CD4-positive, alpha-beta memory T cell (primary cell): ENCODE measurements around the gene CCS. TPM values are rescaled to one million over a fixed set of nuclear protein-coding genes. Genes with fewer than 3 reads are reported as not detected.
A peak's percentile ranks its signal among the peaks of the same experiment; 100 is the strongest.

Experiments used
- CTCF ChIA-PET: fragments of 350-600 bp; sonication (Branson Sonifier 250); formaldehyde crosslinking; loops from one replicate; lab custom pipeline; 2021; ENCODE audit warnings: inconsistent platforms; ENCODE audit not compliant: partially characterized antibody; lab: Charles Lee
- POLR2A ChIA-PET: fragments of 350-600 bp; sonication (Branson Sonifier 250); formaldehyde crosslinking; loops from one replicate; lab custom pipeline; 2021; ENCODE audit not compliant: partially characterized antibody; lab: Charles Lee
- DNase-seq, 5 donors: peaks; one replicate each; pipeline versions ENCODE4 v3.0.0 to v3.0.0-alpha.2; 2020 to 2022; ENCODE audit warnings: mixed read lengths in 1 of 5
- H3K27ac ChIP-seq: one replicate; pipeline ENCODE4 v1.7.0; 2013; ENCODE audit warnings: low read depth, low read length
- H3K27me3 ChIP-seq: 2 replicates; pipeline ENCODE4 v1.7.0; 2013; ENCODE audit warnings: mild to moderate bottlenecking, low read length, moderate library complexity; ENCODE audit not compliant: insufficient read depth
- H3K36me3 ChIP-seq: 2 replicates; pipeline ENCODE4 v1.7.0; 2013; ENCODE audit warnings: mild to moderate bottlenecking, low read length, moderate library complexity; ENCODE audit not compliant: insufficient read depth
- H3K4me1 ChIP-seq: 2 replicates; pipeline ENCODE4 v1.7.0; 2013; ENCODE audit warnings: mild to moderate bottlenecking, low read length, moderate library complexity; ENCODE audit not compliant: insufficient read depth
- H3K4me3 ChIP-seq, 2 donors: one replicate each; pipeline ENCODE4 v1.7.0; 2013; ENCODE audit warnings: low read length in 2 of 2, mild to moderate bottlenecking in 1 of 2
- H3K9me3 ChIP-seq, 2 donors: one replicate each; pipeline ENCODE4 v1.7.0; 2013; ENCODE audit warnings: low read length in 2 of 2, control low read depth in 1 of 2; ENCODE audit not compliant: control insufficient read depth in 1 of 2
- H3K27ac Mint-ChIP-seq, 7 donors: one replicate each; pipeline ENCODE4 v1.8.0; 2020 to 2021; ENCODE audit warnings: mixed read lengths in 7 of 7, mild to moderate bottlenecking in 6 of 7, inconsistent platforms in 3 of 7, moderate library complexity in 3 of 7
- H3K27me3 Mint-ChIP-seq, 2 donors: one replicate each; pipeline ENCODE4 v1.8.0; 2020 to 2021; ENCODE audit warnings: mixed read lengths in 2 of 2
- H3K36me3 Mint-ChIP-seq, 2 donors: one replicate each; pipeline ENCODE4 v1.8.0; 2020 to 2021; ENCODE audit warnings: mixed read lengths in 2 of 2, inconsistent platforms in 1 of 2, mild to moderate bottlenecking in 1 of 2
- H3K4me1 Mint-ChIP-seq, 4 donors: one replicate each; pipeline ENCODE4 v1.8.0; 2020 to 2021; ENCODE audit warnings: mixed read lengths in 4 of 4, mild to moderate bottlenecking in 1 of 4
- H3K4me3 Mint-ChIP-seq, 8 donors: one replicate each; pipeline ENCODE4 v1.8.0; 2020 to 2021; ENCODE audit warnings: mixed read lengths in 8 of 8, mild to moderate bottlenecking in 7 of 8, moderate library complexity in 6 of 8, inconsistent platforms in 3 of 8
- H3K9me3 Mint-ChIP-seq, 8 donors: one replicate each; pipeline ENCODE4 v1.8.0; 2020 to 2021; ENCODE audit warnings: mixed read lengths in 8 of 8, mild to moderate bottlenecking in 5 of 8, inconsistent platforms in 3 of 8, moderate library complexity in 1 of 8
- intact Hi-C: fragments of 100-400 bp; cut with micrococcal nuclease; formaldehyde crosslinking; loops from one replicate; pipeline ENCODE4 v1.15.1; 2023
- polyA plus RNA-seq, 2 donors: library from polyadenylated mRNA; unstranded; fragments of 300-500 nt; fragmentation: Illumina TruSeq; gene quantifications; one replicate each; pipeline ENCODE4 v1.2.3, GENCODE V29; 2021
- total RNA-seq, 2 experiments: library from RNA; stranded (reverse); gene quantifications; one replicate each; pipeline ENCODE4 v1.2.3, GENCODE V29; 2021

Gene CCS
- total and polyA plus RNA-seq, 4 experiments from 2014 or later = 36.1 to 61.5 (median 49.8) TPM

DNA sequence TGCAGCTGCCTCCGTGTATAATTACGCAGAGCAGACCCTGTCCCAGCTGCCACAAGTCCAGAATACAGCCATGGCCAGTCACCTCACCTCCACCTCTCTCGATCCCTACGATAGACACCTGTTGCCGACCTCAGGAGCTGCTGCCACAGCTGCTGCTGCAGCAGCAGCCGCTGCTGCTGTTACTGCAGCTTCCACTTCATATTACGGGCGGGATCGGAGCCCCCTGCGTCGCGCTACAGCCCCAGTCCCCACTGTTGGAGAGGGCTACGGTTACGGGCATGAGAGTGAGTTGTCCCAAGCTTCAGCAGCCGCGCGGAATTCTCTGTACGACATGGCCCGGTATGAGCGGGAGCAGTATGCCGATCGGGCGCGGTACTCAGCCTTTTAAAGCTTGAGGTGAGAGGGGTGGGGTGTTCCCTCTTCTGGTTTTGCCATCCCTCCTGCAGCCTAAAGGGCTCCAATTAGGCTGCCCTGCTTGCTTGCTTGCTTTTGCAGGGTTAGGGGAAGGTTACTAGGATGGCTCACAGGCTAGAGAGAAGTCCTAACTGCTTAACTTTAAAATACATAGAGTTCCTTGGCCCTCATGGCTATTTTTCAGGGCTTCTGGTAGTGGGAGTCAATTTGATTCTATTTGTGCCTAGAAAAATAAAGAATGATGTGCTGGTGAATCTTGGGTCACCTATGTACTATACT, 50.9 kb downstream of the CCS start:
- ChIA-PET CTCF (interaction anchor here (1.3 kb wide), 1 partner anchor 34 kb away, joined by 3 read pairs; no protein-coding TSS in a partner anchor), POLR2A (interaction anchor here (1.4 to 3.5 kb wide), 4 partner anchors 9 to 34 kb away, joined by 5 to 17 read pairs (median 8); partner anchors contain the start of genes RBM14 and RBM4B)
- Mint-ChIP-seq H3K4me1 (peaks cover 78 to 94% (median 86%) of the 10 kb centered on the region in 4 donors), H3K36me3 (peaks cover 84 to 96% of the 10 kb centered on the region in 2 donors), H3K27me3 (no peaks in the 10 kb centered on the region), H3K4me3 (peak overlapping the region in 7 of 8 donors; percentile 43 to 99 (median 97)), H3K27ac (peak overlapping the region in 3 of 7 donors; percentile 5 to 99 (median 70)), H3K9me3 (peaks cover 0 to 3% (median 0%) of the 10 kb centered on the region in 8 donors)
- peaks cover 72% of the 10 kb centered on the region for H3K36me3 ChIP-seq
- no peak overlapping the region for H3K4me3 ChIP-seq
- H3K4me1 ChIP-seq = peaks cover 81% of the 10 kb centered on the region
- no peak overlapping the region for H3K27ac ChIP-seq
- no peak for DNase-seq
- no peaks in the 10 kb centered on the region for H3K9me3 ChIP-seq
- intact Hi-C loops = no loop called here
- H3K27me3 ChIP-seq = no peaks in the 10 kb centered on the region

DNA sequence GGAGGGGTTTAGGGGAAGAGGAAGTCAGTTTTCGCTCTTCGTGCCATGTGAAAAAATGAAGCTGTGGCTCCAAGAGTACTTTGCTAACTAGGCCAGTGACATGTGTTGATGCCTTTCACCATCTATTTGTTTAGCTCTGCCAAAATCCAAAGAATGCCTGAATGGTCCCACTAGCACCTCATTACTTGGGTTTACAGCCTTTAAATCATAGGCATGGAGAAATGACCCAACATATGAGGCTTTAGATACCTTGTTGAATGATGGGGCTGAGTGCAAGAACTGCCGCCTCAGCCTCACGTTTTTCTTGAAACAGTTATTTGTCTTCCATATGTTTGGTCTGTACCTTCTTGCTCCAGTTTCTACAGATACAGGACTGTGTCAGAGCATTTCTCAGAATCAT, 53.8 kb downstream of the CCS start:
- H3K9me3 Mint-ChIP-seq = peaks cover 0 to 3% (median 0%) of the 10 kb centered on the region in 8 donors
- peaks cover 67 to 87% of the 10 kb centered on the region in 2 donors for H3K36me3 Mint-ChIP-seq
- intact Hi-C loops = no loop called here
- ChIA-PET POLR2A (interaction anchor here (1.1 to 4.8 kb wide), 4 partner anchors 8 to 31 kb away, joined by 4 to 43 read pairs (median 10); partner anchors contain the start of genes RBM14, RBM4 and RBM4B), CTCF (interaction anchor here (2.5 kb wide), 1 partner anchor 14 kb away, joined by 7 read pairs; no protein-coding TSS in a partner anchor)
- H3K4me3 Mint-ChIP-seq = peak overlapping the region in 3 of 8 donors; percentile 15 to 48 (median 47)
- no peak overlapping the region for H3K27ac ChIP-seq
- no peaks in the 10 kb centered on the region for H3K27me3 ChIP-seq
- peak overlapping the region in 3 of 7 donors; percentile 15 to 70 (median 70) for H3K27ac Mint-ChIP-seq
- DNase-seq = no peak
- H3K27me3 Mint-ChIP-seq = no peaks in the 10 kb centered on the region
- peaks cover 67% of the 10 kb centered on the region for H3K4me1 ChIP-seq
- H3K36me3 ChIP-seq = peaks cover 63% of the 10 kb centered on the region
- H3K4me3 ChIP-seq = no peak overlapping the region
- H3K4me1 Mint-ChIP-seq = peaks cover 69 to 90% (median 79%) of the 10 kb centered on the region in 4 donors
- no peaks in the 10 kb centered on the region for H3K9me3 ChIP-seq

DNA sequence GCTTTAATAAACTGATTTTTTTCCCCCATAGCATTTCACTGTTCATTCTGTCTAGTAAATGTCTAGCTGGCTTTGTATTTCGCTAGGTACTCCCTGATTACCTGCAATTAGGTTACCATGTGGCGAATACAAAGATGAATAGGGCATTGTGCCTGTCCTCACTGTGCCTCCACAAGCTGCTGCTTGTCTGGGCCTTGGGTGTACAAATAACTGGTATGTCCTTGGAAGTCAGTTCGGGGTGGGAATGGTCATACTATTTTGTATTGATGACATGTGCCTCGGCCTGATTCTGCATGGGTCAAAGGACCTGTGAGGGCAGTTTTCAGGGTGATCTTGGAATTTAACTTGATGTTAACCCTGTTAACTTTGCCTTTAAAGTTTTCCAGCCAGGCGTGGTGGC, 56.9 kb downstream of the CCS start:
- Histone ChIP-seq H3K27me3 (no peaks in the 10 kb centered on the region), H3K36me3 (peaks cover 41% of the 10 kb centered on the region), H3K4me1 (peaks cover 42% of the 10 kb centered on the region), H3K27ac (no peak overlapping the region), H3K9me3 (no peaks in the 10 kb centered on the region), H3K4me3 (no peak overlapping the region)
- intact Hi-C loops = no loop called here
- H3K4me3 Mint-ChIP-seq = peak overlapping the region in 1 of 8 donors; percentile 42
- H3K4me1 Mint-ChIP-seq = peaks cover 45 to 70% (median 56%) of the 10 kb centered on the region in 4 donors
- no peaks in the 10 kb centered on the region for H3K27me3 Mint-ChIP-seq
- peaks cover 37 to 71% of the 10 kb centered on the region in 2 donors for H3K36me3 Mint-ChIP-seq
- CTCF ChIA-PET = interaction anchor here (1.2 to 2.1 kb wide), 3 partner anchors 12 to 72 kb away, joined by 3 to 7 read pairs (median 6); partner anchors contain the start of gene RBM4
- POLR2A ChIA-PET = interaction anchor here (0.9 to 4.8 kb wide), 5 partner anchors 10 to 33 kb away, joined by 3 to 43 read pairs (median 3); partner anchors contain the start of gene RBM4
- DNase-seq = no peak
- no peaks in the 10 kb centered on the region for H3K9me3 Mint-ChIP-seq
- peak overlapping the region in 3 of 7 donors; percentile 31 to 67 (median 52) for H3K27ac Mint-ChIP-seq

DNA sequence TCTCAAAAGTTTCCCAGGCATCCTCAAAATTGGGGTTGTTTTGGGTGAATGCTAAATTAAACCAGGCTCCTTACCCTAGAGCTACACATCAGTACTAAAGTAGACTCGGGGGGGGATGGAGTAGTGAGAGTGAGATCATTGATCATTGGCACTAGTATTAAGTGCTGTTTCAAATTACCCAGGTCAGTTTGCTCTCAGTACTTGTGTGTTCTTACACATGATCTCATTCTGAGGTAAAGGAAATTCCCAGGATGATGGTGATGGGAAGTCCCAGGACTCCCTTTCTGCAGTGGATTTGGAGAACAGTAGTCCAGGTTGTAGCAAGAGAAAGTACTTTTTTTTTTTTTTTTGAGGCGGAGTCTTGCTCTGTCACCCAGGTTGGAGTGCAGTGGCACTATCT, 58.0 kb downstream of the CCS start:
- no peak for DNase-seq
- no peaks in the 10 kb centered on the region for H3K27me3 Mint-ChIP-seq
- no peaks in the 10 kb centered on the region for H3K27me3 ChIP-seq
- peaks cover 30 to 66% of the 10 kb centered on the region in 2 donors for H3K36me3 Mint-ChIP-seq
- ChIA-PET CTCF (no interaction called here), POLR2A (interaction anchor here (0.6 to 4.8 kb wide), 3 partner anchors 12 to 150 kb away, joined by 3 to 43 read pairs (median 3); partner anchors contain the start of gene RBM4)
- H3K36me3 ChIP-seq = peaks cover 35% of the 10 kb centered on the region
- H3K9me3 ChIP-seq = no peaks in the 10 kb centered on the region
- intact Hi-C loops = no loop called here
- H3K9me3 Mint-ChIP-seq = no peaks in the 10 kb centered on the region
- H3K4me3 ChIP-seq = no peak overlapping the region
- H3K27ac ChIP-seq = no peak overlapping the region
- no peak overlapping the region for H3K4me3 Mint-ChIP-seq
- peak overlapping the region in 2 of 7 donors; percentile 8 to 54 for H3K27ac Mint-ChIP-seq
- peaks cover 36 to 65% (median 49%) of the 10 kb centered on the region in 4 donors for H3K4me1 Mint-ChIP-seq
- H3K4me1 ChIP-seq = peaks cover 31% of the 10 kb centered on the region

DNA sequence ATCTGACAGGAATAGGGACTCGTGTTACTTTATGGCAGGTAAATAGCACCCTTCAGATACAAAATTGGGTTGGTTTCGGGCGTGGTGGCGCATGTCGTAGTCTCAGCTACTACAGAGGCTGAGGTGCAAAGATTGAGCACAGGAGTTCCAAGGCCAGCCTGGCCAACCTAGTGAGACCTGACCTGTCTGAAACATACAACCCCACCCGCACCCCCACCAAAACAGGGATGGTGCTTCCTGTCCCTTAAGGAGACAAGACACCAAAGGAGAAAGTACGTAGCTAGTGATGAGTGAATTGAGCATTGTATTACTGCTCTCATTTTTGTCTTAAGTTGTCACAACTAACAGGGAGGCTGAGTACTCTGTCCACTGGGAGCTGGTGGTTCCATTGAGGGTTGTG, 59.7 kb downstream of the CCS start:
- H3K4me3 Mint-ChIP-seq = peak overlapping the region in 1 of 8 donors; percentile 15
- ChIA-PET POLR2A (interaction anchor here (0.7 to 3.2 kb wide), 8 partner anchors 9 to 36 kb away, joined by 3 to 19 read pairs (median 4); partner anchors contain the start of genes RBM14, RBM4 and RBM4B), CTCF (interaction anchor here (0.7 kb wide), 1 partner anchor 11 kb away, joined by 3 read pairs; no protein-coding TSS in a partner anchor)
- intact Hi-C loops = no loop called here
- no peaks in the 10 kb centered on the region for H3K9me3 Mint-ChIP-seq
- H3K4me3 ChIP-seq = no peak overlapping the region
- no peaks in the 10 kb centered on the region for H3K9me3 ChIP-seq
- peaks cover 16% of the 10 kb centered on the region for H3K4me1 ChIP-seq
- peaks cover 20 to 48% (median 33%) of the 10 kb centered on the region in 4 donors for H3K4me1 Mint-ChIP-seq
- peaks cover 25% of the 10 kb centered on the region for H3K36me3 ChIP-seq
- H3K27ac Mint-ChIP-seq = peak overlapping the region in 2 of 7 donors; percentile 57 to 68
- H3K27me3 Mint-ChIP-seq = no peaks in the 10 kb centered on the region
- H3K36me3 Mint-ChIP-seq = peaks cover 17 to 50% of the 10 kb centered on the region in 2 donors
- no peaks in the 10 kb centered on the region for H3K27me3 ChIP-seq
- H3K27ac ChIP-seq = no peak overlapping the region
- no peak for DNase-seq

DNA sequence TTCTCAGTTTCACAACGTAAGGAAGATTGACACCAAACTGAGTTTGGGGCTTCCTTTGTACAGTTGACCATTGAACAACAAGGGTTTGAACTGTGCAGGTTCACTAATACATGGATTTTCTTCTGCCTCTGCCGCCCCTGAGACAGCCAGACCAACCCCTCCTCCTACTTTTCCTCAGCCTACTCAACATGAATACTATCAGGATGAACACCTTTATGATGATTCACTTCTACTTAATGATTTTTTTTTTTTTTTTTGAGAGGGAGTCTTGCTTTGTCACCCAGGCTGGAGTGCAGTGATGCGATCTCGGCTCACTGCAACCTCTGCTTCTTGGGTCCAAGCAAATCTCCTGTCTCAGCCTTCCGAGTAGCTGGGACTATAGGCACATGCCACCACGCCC, 60.1 kb downstream of the CCS start:
- Histone ChIP-seq H3K36me3 (peaks cover 25% of the 10 kb centered on the region), H3K4me1 (peaks cover 16% of the 10 kb centered on the region), H3K4me3 (no peak overlapping the region), H3K27me3 (no peaks in the 10 kb centered on the region), H3K9me3 (no peaks in the 10 kb centered on the region), H3K27ac (no peak overlapping the region)
- intact Hi-C loops = no loop called here
- Mint-ChIP-seq H3K36me3 (peaks cover 15 to 49% of the 10 kb centered on the region in 2 donors), H3K4me3 (no peak overlapping the region), H3K27me3 (no peaks in the 10 kb centered on the region), H3K9me3 (no peaks in the 10 kb centered on the region), H3K4me1 (peaks cover 19 to 45% (median 32%) of the 10 kb centered on the region in 4 donors), H3K27ac (peak overlapping the region in 6 of 7 donors; percentile 5 to 73 (median 58))
- ChIA-PET CTCF (interaction anchor here (0.7 kb wide), 1 partner anchor 10 kb away, joined by 3 read pairs; no protein-coding TSS in a partner anchor), POLR2A (interaction anchor here (1.2 to 3.2 kb wide), 6 partner anchors 9 to 36 kb away, joined by 3 to 19 read pairs (median 6); partner anchors contain the start of genes RBM14, RBM4 and RBM4B)
- DNase-seq = no peak
